LoVo (cell line): ENCODE data around the gene SFT2D1.

Experiments used
- DNase-seq: peaks from one replicate; pipeline ENCODE4 v3.0.0-alpha.2; 2016; ENCODE audit warnings: low spot score

Gene SFT2D1

DNA sequence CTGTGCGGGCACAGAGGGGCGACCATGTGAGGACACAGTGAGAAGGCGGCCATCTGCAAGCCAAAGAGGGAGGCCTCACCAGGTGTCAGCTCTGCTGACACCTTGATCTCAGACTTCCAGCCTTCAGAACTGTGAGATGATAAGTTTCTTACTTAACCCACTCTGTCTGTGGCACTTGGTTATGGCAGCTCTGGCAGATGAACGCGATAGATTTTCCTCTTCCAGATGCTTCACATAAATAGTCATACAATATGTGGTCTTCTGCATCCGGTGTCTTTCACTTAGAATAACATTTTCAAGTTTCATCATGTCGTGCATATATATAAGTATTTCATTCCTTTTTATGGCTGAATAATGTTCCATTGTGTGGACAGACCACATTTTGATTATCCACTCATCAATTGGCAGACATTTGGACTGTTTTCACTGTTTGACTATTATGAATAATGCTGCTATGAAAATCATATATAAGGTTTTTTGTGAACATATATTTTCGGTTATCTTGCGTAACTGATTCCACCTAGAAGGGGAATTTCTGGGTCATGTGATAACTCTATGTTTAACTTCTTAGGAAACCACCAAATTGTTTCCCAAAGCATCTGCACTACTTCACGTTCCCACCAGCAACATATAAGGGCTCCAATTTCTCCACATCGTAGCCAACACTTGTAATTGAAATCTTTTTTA lies 64.3 kb downstream of the SFT2D1 start:
- no peak for DNase-seq

DNA sequence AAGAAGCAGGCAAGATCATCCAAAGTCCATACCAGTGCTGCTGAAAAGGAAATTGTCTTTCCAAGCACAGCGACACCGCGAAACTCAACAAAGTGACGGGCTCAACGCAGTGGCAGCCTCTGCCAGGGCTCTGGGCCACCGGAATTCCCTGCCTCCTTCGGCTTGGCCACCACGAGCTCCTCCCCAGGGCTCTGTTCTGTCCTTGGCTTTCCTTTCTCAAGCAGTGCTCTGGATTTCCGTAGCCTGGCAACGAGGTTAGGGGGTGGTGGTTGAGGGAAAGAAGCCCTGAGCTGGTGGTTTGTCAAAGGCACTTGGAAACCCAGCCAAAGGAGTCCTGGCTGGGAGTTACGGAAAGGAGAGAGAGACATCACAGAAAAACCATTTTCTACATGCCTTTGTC lies 65.3 kb downstream of the SFT2D1 start:
- DNase-seq = no peak

DNA sequence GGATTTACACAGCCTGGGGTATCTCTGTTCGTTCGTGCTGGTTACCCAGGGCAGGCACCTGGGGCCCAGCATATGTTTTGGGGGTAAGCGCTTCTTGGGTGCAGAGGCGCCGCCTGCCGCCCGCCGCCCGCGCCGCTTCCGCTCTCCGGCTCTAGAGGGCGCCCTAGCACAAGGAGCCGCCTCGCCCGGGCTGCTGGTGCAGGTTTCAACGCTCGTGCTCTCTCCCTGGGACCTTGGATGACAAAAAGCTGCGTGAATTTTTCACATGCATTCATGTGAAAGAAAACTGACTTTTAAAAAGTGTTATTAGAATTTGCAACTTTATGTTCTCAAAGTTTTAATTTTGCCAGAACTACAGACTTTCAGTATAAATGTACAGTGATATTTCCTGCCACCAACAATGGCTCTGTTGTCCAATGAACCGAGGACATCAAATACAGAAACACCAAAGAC lies 66.6 kb downstream of the SFT2D1 start:
- peak; percentile 64 for DNase-seq

DNA sequence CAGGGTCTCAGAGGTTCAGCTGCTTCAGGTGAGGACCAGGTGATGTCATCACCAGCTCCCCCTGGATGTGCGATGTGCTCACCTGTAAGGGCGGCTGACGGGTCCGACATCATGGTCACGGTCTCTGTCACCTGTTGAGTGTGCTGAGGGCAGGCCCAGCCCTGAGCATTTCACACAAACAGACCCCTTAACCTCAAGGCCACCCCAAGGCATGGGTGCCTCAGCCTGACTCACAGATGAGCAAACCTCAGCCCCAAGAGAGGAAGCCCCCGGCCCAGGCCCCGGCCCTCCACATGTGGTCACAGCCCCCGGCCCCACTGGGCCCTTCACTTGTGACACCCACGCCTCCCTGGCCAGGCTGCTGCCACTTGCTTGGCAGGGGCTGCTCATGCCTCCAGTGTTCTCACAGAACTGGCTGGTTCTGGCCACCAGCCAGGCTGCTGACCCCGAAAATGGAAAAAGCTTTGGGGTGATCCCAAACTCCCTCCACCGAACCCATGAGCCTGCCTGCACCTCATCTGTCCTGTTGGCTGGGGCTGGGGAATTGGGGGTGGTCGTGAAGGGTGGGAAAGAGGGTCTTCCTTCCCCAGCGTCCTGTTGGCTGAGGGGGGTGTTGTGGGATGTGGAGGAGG lies 67.5 kb downstream of the SFT2D1 start:
- DNase-seq = no peak

DNA sequence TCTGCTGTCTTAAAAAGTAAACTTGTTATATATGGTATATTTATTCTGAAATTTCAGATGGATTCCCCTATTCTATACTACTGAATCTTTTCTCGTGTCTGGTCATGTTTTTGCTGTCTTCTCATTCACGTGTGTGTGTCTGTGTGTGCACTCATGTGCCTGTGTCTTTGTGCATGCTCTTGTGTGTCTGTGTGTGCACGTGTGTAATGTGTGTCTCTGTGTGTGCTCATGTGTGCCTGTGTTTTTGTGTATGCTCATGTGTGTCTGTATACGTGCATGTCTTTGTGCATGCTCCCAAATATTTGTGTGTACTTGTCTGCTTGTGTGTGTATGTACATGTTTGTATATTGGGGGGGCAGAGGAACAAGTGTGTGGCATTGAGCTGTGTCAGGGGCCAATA lies 68.2 kb downstream of the SFT2D1 start:
- no peak for DNase-seq

DNA sequence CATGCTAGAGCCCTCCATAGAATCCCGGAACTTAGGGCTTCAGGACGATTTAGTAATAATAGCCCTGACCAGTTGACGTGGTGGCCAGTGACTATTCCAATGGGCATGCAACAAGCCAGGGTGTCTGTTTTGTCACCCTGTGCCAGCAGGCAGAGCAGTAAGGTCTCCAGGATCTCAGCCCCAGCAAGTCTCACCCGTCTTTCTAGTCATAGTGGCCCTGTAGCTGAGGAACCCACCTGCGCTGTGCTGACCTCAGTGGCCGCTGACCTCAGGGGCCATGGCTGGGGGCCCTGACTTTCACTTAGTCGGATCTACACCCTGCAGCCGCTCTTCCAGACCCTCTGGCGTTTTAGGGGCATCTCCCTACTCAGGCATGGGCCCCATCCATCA lies 71.0 kb downstream of the SFT2D1 start:
- no peak for DNase-seq

DNA sequence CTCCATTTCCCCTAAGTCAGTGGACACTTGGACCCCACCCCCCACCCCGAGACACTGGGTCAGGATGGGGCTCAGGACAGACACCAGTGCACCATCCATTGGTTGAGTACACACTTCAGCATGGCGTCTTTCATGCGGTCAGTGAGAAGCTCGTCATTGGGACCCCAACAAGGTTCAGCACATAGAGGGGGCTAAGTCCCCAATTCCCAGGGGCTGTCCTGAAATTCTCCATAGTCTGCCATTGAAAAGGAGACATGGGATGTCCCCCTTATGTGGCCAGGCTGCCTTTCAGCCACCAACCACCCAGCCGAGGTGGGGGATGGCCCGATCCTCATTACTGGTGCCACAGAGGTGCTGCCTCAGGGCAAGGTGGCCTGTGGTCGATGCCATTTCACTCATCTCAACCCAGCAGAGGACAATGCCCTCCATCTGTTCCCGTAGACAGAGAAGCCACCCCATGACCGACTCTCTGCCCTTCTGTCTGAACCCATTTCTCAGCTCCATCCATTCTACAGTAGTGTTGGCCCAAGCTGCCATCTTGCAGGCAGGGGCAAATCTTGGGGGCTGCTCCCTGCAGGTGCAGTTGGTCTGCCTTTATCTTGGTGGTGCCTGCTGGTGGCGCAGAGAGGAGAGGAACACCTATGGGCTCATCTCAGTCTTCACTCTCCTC lies 71.5 kb downstream of the SFT2D1 start:
- no peak for DNase-seq
